ENCODE data around the gene ZNF841. TPM values are rescaled to one million over a fixed set of nuclear protein-coding genes. Genes with fewer than 3 reads are reported as not detected.
A peak's percentile ranks its signal among the peaks of the same experiment; 100 is the strongest.

ZNF841 gene
- total RNA-seq, result 10 to 100 TPM; 16.4 to 17.9 TPM

- Mint-ChIP-seq H3K4me3 (peak within 1 kb of the TSS; percentile 84), H3K9me3 (peaks cover 61% of the 10 kb centered on the region), H3K36me3 (peaks cover 62% of the 10 kb centered on the region), H3K27ac (peak within 1 kb of the TSS; percentile 93), H3K27me3 (no peaks in the 10 kb centered on the region), H3K4me1 (peaks cover 10% of the 10 kb centered on the region)
- peak; percentile 93 for DNase-seq
Observed at GRCh38 chr19:52095172-52096014, at the start of gene ZNF841. Gene ZNF841 (minus strand): TSS chr19:52095765. CDS start chr19:52084801, 10,964 bp downstream.

DNA sequence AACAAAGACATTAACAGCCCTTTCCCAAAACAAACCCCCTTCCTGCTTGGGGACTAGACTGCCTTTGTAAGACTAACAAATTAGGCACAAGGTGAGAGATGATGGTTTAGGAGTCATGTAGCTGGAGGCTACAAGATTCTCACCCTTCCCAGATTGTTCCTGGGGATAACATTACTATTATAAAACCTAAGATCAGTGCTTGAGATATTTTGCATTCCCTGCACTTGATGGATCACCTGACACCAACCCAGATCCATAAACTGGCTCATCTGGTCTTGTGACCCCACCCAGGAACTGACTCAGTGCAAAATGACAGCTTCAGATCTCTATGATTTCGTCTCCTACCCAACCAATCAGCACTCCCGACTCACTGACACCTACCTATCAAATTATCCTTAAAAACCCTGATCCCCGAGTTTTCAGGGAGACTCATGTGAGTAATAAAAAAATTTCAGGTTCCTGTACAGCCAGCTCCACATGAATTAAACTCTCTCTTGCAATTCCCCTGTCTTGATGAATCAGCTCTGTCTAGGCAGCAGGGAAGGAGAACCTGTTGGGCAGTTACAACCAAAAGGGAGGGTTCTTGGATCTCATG is 46.5 kb upstream of the ZNF841 start:
- Mint-ChIP-seq H3K27ac (no peak overlapping the region), H3K4me1 (peaks cover 22% of the 10 kb centered on the region), H3K4me3 (no peak overlapping the region), H3K36me3 (peaks cover 41% of the 10 kb centered on the region), H3K9me3 (peaks cover 20% of the 10 kb centered on the region), H3K27me3 (no peaks in the 10 kb centered on the region)
- no peak for DNase-seq

DNA sequence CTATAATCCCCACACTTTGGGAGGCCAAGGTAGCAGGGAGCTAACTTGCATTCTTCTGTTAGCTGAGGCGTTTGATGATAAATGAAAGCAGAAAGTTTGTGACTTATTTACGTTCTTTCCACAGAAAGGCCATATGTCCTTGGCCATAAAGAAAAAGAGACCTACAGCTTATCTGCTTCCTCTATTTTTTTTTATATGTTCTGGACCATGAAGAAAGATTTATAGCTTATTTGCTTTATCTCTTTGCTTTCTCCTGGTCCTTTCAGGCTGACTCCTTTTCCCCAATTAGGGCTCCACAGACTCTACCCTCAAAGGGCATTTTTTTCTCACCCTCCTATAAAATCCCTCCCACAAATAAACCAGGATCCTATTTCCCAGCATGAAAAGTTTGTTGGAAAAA is 45.6 kb upstream of the ZNF841 start:
- Mint-ChIP-seq H3K4me1 (peaks cover 24% of the 10 kb centered on the region), H3K4me3 (no peak overlapping the region), H3K36me3 (peaks cover 40% of the 10 kb centered on the region), H3K27me3 (no peaks in the 10 kb centered on the region), H3K9me3 (peaks cover 20% of the 10 kb centered on the region), H3K27ac (no peak overlapping the region)
- DNase-seq, result no peak

DNA sequence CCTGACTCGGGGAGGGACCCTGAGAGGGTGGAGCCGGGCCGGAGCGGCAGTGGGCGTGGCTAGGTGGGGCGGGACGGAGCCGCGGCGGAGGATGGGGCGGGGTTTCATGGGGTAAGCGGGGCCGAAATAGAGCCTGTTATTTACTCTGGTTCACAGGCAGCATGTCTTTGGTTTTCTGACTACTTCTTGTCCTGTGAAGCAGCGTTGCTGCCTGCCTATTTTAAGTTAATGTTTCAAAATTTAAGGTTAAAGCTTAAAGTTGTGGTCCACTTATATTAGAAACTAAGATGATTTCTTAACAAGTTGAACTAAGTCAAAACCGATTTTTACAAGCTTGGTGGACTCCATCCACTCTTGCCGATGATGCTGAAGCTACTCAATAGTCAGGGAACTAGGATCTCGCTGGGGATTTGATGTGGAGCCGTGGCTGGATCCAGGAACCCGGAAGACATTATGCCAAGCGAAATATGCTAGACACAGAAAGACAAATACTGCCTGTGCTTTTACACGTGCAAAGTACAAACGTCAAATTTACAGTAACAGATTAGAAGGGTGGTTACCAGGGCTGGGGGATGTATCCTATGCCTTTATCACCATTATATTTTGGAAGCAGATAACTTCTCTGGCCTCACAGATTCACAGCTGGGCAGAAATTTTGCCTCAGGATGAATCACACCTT is 44.6 kb upstream of the ZNF841 start:
- Mint-ChIP-seq H3K36me3 (peaks cover 46% of the 10 kb centered on the region), H3K9me3 (peaks cover 20% of the 10 kb centered on the region), H3K4me1 (peaks cover 26% of the 10 kb centered on the region), H3K27ac (peak overlapping the region; percentile 73), H3K27me3 (no peaks in the 10 kb centered on the region), H3K4me3 (peak overlapping the region; percentile 95)
- no peak for DNase-seq

DNA sequence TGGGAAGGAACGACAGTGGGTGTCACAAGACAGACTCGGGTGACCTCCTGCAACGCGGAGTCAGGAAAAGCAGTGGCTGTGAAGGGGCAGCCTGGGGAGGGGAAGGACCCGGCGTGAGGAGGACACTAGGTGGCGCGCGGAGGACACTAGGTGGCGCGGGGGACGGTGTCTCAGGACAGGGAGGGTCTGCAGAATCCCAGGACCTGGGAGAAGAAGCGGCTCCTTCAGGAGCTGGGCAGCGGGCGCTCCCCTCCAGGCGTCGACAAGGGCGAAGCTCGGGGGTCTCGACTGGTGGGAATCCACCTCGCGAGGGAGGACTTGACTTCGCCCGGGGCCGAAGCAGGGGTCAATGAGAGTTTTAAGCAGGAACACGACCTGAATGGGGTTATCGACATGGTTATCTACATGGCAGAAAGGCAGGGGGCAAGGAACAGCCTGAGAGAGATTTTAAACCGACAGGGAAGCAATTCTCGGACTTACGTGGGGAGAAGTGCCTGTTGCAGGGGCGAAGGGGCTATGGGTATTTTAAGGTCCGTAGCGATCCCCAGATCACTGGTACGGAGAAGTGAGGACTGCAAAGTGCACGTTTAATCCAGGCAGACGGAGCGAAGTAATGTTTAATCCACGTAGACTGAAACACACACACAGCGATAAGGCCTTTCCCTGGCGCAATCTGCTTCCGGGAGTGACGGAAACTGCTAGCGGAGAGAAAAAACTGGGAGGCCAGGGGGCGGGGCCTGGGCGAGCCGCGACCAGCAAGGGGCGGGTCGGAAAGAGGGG is 43.9 kb upstream of the ZNF841 start, which contains the start of gene ZNF616:
TSS of gene ZNF616 (minus strand) at position 687 of the 780 bp plus-strand sequence. CDS start 9,426 bp downstream, outside the sequence.
- Mint-ChIP-seq H3K36me3 (peaks cover 53% of the 10 kb centered on the region), H3K4me1 (peaks cover 29% of the 10 kb centered on the region)

GRCh38 chr19:52138983-52139251 is 43.4 kb upstream of the ZNF841 start:
- H3K9me3 Mint-ChIP-seq, result peaks cover 26% of the 10 kb centered on the region
- H3K36me3 Mint-ChIP-seq, result peaks cover 57% of the 10 kb centered on the region

More for the DNA sequence above, 43.9 kb upstream of the ZNF841 start, which contains the start of gene ZNF616:
- H3K27ac Mint-ChIP-seq, result peak within 1 kb of the TSS; percentile 90
- H3K4me3 Mint-ChIP-seq, result peak within 1 kb of the TSS; percentile 95
- DNase-seq, result peak; percentile 97
- no peaks in the 10 kb centered on the region for H3K27me3 Mint-ChIP-seq
- peaks cover 22% of the 10 kb centered on the region for H3K9me3 Mint-ChIP-seq

GRCh38 chr19:52138278-52138982 is 42.9 kb upstream of the ZNF841 start:
- Mint-ChIP-seq H3K4me3 (peak overlapping the region; percentile 95), H3K36me3 (peaks cover 62% of the 10 kb centered on the region), H3K4me1 (peaks cover 29% of the 10 kb centered on the region), H3K27ac (peak overlapping the region; percentile 90), H3K9me3 (peaks cover 28% of the 10 kb centered on the region), H3K27me3 (no peaks in the 10 kb centered on the region)
- peak; percentile 50 for DNase-seq

More at GRCh38 chr19:52138983-52139251, 43.4 kb upstream of the ZNF841 start:
- Mint-ChIP-seq H3K27ac (peak overlapping the region; percentile 90), H3K27me3 (no peaks in the 10 kb centered on the region), H3K4me1 (peaks cover 29% of the 10 kb centered on the region), H3K4me3 (peak overlapping the region; percentile 95)
- no peak for DNase-seq

DNA sequence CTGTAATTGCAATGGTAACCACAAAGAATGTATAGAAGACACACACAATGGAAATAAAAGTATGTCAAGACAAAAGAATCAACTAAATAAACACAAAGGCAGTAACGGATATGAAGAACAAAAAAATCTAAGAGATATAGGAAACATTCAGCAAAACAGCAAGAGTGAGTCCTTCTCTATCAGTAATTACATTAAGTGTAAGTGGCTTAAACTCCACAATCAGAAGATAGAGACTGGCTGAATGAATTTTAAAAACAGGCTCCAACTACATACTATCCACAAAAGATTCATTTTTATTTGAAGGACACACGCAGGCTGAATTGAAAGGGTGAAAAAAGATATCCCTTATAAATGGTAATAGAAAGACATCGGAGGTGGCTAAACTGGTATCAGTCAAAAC is 24.7 kb upstream of the ZNF841 start:
- H3K4me1 Mint-ChIP-seq, result no peaks in the 10 kb centered on the region
- H3K36me3 Mint-ChIP-seq, result peaks cover 96% of the 10 kb centered on the region
- no peak overlapping the region for H3K27ac Mint-ChIP-seq
- H3K9me3 Mint-ChIP-seq, result peaks cover 71% of the 10 kb centered on the region
- DNase-seq, result no peak
- no peaks in the 10 kb centered on the region for H3K27me3 Mint-ChIP-seq
- H3K4me3 Mint-ChIP-seq, result no peak overlapping the region

DNA sequence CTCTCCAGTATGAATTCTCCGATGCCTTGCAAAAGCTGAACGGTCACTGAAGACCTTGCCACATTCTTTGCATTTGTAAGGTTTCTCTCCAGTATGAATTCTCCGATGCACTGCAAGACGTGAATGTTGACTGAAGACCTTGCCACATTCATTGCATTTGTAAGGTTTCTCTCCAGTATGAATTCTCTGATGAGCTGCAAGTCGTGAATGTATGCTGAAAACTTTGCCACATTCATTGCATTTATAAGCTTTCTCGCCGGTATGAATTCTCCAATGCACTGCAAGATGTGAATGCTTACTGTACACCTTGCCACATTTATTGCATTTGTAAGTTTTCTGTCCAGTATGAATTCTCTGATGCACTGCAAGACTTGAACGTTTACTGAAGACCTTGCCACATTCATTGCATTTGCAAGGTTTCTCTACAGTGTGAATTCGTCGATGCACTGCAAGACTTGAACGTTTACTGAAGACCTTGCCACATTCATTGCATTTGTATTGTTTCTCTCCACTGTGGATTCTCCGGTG is 20.0 kb upstream of the ZNF841 start:
- DNase-seq, result no peak
- no peak overlapping the region for H3K27ac Mint-ChIP-seq
- no peaks in the 10 kb centered on the region for H3K27me3 Mint-ChIP-seq
- no peaks in the 10 kb centered on the region for H3K4me1 Mint-ChIP-seq
- peaks cover 78% of the 10 kb centered on the region for H3K9me3 Mint-ChIP-seq
- H3K36me3 Mint-ChIP-seq, result peaks cover 75% of the 10 kb centered on the region
- H3K4me3 Mint-ChIP-seq, result no peak overlapping the region

DNA sequence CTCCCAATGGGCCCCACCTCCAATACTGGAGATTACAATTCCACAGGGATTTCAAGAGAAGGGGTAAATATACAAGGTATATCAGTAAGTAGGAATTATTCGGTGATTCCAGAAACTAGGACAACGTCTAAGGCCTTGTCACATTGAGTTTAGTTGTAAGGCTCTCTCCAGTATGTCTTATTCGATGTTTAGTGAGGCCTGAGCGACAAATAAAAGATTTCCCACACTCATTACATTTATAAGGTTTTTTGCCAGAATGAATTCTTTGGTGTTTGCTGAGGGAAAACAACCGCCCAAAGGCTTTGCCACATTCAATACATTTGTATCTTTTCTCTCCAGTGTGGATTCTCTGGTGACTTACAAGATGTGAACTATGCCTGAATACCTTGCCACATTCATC is 19.1 kb upstream of the ZNF841 start:
- Mint-ChIP-seq H3K4me1 (no peaks in the 10 kb centered on the region), H3K36me3 (peaks cover 70% of the 10 kb centered on the region), H3K9me3 (peaks cover 76% of the 10 kb centered on the region), H3K27ac (no peak overlapping the region), H3K27me3 (no peaks in the 10 kb centered on the region), H3K4me3 (no peak overlapping the region)
- no peak for DNase-seq

DNA sequence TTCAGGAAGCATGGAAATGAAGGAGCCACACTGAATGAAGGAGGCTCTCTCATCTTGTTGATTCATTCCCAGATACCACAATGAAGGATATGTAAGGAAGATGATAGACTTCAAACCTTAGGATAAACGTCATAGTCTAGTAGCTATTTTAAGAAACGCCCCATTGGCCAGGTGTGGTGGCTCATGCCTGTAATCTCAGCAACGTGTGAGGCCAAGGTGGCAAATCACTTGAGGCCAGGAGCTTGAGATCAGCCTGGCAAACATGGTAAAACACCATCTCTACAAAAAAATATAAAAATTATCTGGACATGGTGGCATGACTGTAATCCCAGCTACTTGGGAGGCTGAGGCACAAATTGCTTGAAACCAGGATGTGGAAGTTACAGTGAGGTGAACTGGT is 17.1 kb upstream of the ZNF841 start:
- Mint-ChIP-seq H3K27me3 (no peaks in the 10 kb centered on the region), H3K4me1 (no peaks in the 10 kb centered on the region), H3K27ac (no peak overlapping the region), H3K4me3 (no peak overlapping the region), H3K9me3 (peaks cover 68% of the 10 kb centered on the region), H3K36me3 (peaks cover 52% of the 10 kb centered on the region)
- no peak for DNase-seq

- no peaks in the 10 kb centered on the region for H3K27me3 Mint-ChIP-seq
- H3K27ac Mint-ChIP-seq, result no peak overlapping the region
- H3K36me3 Mint-ChIP-seq, result peaks cover 43% of the 10 kb centered on the region
- no peaks in the 10 kb centered on the region for H3K4me1 Mint-ChIP-seq
- H3K4me3 Mint-ChIP-seq, result no peak overlapping the region
- H3K9me3 Mint-ChIP-seq, result peaks cover 66% of the 10 kb centered on the region
- DNase-seq, result no peak
Observed at GRCh38 chr19:52110780-52111179, 15.2 kb upstream of the ZNF841 start.

DNA sequence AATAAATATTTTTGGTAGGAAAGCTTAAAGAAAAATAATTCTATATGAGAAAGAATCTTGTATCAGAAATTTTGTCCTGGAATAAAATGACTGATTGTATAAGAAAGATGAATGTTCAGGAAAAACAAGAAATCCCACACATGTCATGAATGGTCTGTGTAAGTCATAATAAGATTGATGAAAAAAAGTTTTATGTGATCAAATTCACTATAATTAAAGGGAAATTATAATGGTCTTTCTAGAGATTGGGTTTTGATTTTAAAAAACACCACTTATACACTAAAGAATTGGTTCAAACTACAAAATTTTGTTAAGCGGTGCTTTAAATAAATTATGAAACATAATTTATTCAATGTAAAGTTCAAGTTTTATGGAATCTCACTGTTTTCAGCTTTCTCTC is 7.2 kb upstream of the ZNF841 start:
- Mint-ChIP-seq H3K9me3 (peaks cover 39% of the 10 kb centered on the region), H3K27me3 (no peaks in the 10 kb centered on the region), H3K4me1 (no peaks in the 10 kb centered on the region), H3K36me3 (peaks cover 14% of the 10 kb centered on the region), H3K27ac (no peak overlapping the region), H3K4me3 (no peak overlapping the region)
- no peak for DNase-seq

Measured in activated naive CD8-positive, alpha-beta T cell treated with anti-CD3 and anti-CD28 coated beads for 36 hours (primary cell).